Measurements from ENCODE around the gene RAB34. TPM values are rescaled to one million over a fixed set of nuclear protein-coding genes. Genes with fewer than 3 reads are reported as not detected.

RAB34 gene
- total and polyA plus RNA-seq, 7 experiments from 2014 or later = 11.0 to 50.2 (median 16.4) TPM

DNA sequence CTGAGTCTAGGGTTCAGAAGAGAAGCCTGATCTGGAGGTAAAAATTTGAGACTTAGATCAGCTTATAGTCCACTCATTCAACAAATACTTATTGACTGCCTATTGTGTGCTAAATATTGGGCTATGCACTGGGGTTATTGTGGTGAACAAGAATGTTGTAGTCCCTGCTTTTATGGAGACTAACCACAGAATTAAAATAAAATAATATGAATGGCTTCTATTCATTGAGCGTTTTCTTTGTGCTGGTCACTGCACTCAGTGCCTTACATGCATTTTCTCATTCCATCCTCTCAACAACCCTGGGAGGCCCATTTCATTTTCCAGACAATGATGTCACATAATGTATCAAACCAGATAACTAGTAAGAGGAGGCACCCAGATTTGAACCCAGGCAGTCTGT is 15.7 kb upstream of the RAB34 start:
- Histone ChIP-seq H3K27ac (ENCODE audit: low read depth, low read length) (no peak overlapping the region), H3K4me1 (ENCODE audit: control insufficient read depth in 2 of 2, insufficient read depth in 2 of 2, low read length in 2 of 2) (peaks cover 5 to 6% of the 10 kb centered on the region in 2 donors), H3K27me3 (ENCODE audit: control insufficient read depth in 2 of 2, insufficient read depth in 2 of 2, low read length in 2 of 2) (no peaks in the 10 kb centered on the region), H3K36me3 (ENCODE audit: control insufficient read depth in 2 of 3, insufficient read depth in 3 of 3, low read length in 3 of 3) (peaks cover 0 to 11% (median 0%) of the 10 kb centered on the region in 3 experiments), H3K9me3 (ENCODE audit: control insufficient read depth in 2 of 3, low read length in 3 of 3) (no peaks in the 10 kb centered on the region), H3K4me3 (ENCODE audit: low read length) (no peak overlapping the region)
- H3K4me3 Mint-ChIP-seq = no peak overlapping the region
- H3K36me3 Mint-ChIP-seq = peaks cover 0 to 8% (median 0%) of the 10 kb centered on the region in 5 donors
- H3K9me3 Mint-ChIP-seq = peaks cover 0 to 2% (median 0%) of the 10 kb centered on the region in 11 donors
- H3K27me3 Mint-ChIP-seq = no peaks in the 10 kb centered on the region
- no peak overlapping the region for H3K27ac Mint-ChIP-seq
- intact Hi-C loops (cut with micrococcal nuclease) = no loop called here
- peaks cover 3 to 19% (median 13%) of the 10 kb centered on the region in 7 donors for H3K4me1 Mint-ChIP-seq
- no peak for DNase-seq
- ATAC-seq = no peak
- ChIA-PET POLR2A (interaction anchor here (1.2 kb wide), 1 partner anchor 10 kb away, joined by 3 read pairs; no protein-coding TSS in a partner anchor), CTCF (no interaction called here)

DNA sequence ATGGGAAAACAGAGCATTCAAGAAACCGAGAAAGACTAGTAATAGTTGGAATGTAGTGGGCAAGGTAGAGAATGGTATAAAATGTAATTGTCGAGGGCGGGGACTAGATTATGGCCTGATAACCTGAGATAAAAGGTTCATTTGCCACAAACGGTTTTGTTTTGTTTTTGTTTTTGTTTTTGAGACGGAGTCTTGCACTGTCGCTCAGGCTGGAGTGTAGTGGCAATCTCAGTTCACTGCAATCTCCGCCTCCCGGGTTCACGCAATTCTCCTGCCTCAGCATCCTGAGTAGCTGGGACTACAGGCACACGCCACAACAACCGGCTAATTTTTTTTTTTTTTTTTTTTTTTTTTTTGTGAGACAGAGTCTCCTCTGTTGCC is 12.3 kb upstream of the RAB34 start:
- Mint-ChIP-seq H3K27me3 (no peaks in the 10 kb centered on the region), H3K9me3 (no peaks in the 10 kb centered on the region), H3K27ac (peak overlapping the region in 5 of 9 donors; percentile 7 to 36 (median 25)), H3K4me3 (no peak overlapping the region), H3K36me3 (peaks cover 0 to 4% (median 0%) of the 10 kb centered on the region in 5 donors), H3K4me1 (peaks cover 12 to 40% (median 31%) of the 10 kb centered on the region in 7 donors)
- DNase-seq = no peak
- H3K9me3 ChIP-seq (ENCODE audit: control insufficient read depth in 2 of 3, low read length in 3 of 3) = no peaks in the 10 kb centered on the region
- no peak overlapping the region for H3K27ac ChIP-seq (ENCODE audit: low read depth, low read length)
- POLR2A ChIA-PET = interaction anchor here (1.1 to 9.2 kb wide), 5 partner anchors 17 to 358 kb away, joined by 3 to 269 read pairs (median 3); partner anchors contain the start of genes PHF12 and TRAF4
- no peaks in the 10 kb centered on the region for H3K27me3 ChIP-seq (ENCODE audit: control insufficient read depth in 2 of 2, insufficient read depth in 2 of 2, low read length in 2 of 2)
- intact Hi-C loops (cut with micrococcal nuclease) = loop anchor here (2.0 to 10.0 kb wide), 5 partner anchors 83 to 562 kb away; partner anchors contain the start of genes BLTP2 (in 2 of the 2), IFT20 (in 1 of the 2), NUFIP2 (in 1 of the 2) and TNFAIP1 (in 1 of the 2)
- H3K36me3 ChIP-seq (ENCODE audit: control insufficient read depth in 2 of 3, insufficient read depth in 3 of 3, low read length in 3 of 3) = peaks cover 0 to 9% (median 0%) of the 10 kb centered on the region in 3 experiments
- H3K4me3 ChIP-seq (ENCODE audit: low read length) = no peak overlapping the region
- CTCF ChIA-PET = interaction anchor here (10.6 kb wide), 1 partner anchor 18 kb away, joined by 331 read pairs; the partner anchor contains the start of gene TRAF4
- ATAC-seq = no peak
- peaks cover 14 to 22% of the 10 kb centered on the region in 2 donors for H3K4me1 ChIP-seq (ENCODE audit: control insufficient read depth in 2 of 2, insufficient read depth in 2 of 2, low read length in 2 of 2)

DNA sequence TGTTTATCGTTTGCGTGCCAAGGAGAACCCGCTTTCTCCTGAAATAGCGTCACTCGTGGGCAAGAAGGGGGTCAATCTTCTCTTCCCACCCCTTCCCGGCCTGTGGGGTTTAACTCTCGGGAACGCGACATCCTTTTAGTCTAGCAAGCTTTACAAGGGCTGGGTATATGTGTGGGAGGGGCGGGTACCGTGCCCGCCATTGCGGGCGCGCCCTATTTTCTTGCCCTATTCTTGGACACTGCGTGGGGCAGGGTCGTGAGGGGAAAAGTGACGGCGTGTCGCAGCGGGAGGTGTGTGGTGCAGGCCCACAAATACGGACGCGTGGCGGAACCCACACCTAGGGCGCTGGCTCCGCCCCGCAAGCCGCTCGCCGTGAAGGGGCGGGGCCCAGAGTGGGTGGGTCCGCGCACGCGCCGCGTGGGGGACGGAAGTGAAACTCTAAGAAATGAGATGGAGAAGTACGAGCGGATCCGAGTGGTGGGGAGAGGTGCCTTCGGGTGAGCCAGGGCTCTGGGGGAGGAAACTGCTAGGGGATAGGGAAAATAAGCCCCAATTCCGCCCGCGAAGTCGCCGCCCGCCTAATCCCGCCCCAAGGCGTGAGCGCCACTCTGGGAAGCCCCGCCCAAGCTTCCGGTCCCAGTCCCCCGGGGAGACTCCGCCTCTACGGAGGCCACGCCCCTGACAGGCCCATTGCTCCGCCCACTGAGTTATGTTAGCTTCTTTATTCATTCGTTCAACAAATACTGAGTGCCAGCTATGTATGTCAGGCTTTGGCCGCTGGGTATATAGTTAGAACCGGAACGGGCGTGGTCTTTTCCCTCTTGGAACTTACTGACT is 10.9 kb upstream of the RAB34 start, which contains the start of gene NEK8:
NEK8 (plus strand) TSS at position 425 of the 837 bp plus-strand sequence; CDS start at position 451, 26 bp downstream.
- Histone ChIP-seq H3K4me3 (ENCODE audit: low read length) (peak within 1 kb of the TSS; percentile 83), H3K27ac (ENCODE audit: low read depth, low read length) (peak within 1 kb of the TSS; percentile 100), H3K36me3 (ENCODE audit: control insufficient read depth in 2 of 3, insufficient read depth in 3 of 3, low read length in 3 of 3) (peaks cover 0 to 16% (median 8%) of the 10 kb centered on the region in 3 experiments), H3K9me3 (ENCODE audit: control insufficient read depth in 2 of 3, low read length in 3 of 3) (no peaks in the 10 kb centered on the region), H3K27me3 (ENCODE audit: control insufficient read depth in 2 of 2, insufficient read depth in 2 of 2, low read length in 2 of 2) (no peaks in the 10 kb centered on the region), H3K4me1 (ENCODE audit: control insufficient read depth in 2 of 2, insufficient read depth in 2 of 2, low read length in 2 of 2) (peaks cover 14 to 22% of the 10 kb centered on the region in 2 donors)
- peak; percentile 83 for ATAC-seq
- no peaks in the 10 kb centered on the region for H3K27me3 Mint-ChIP-seq
- H3K9me3 Mint-ChIP-seq = no peaks in the 10 kb centered on the region
- peaks cover 2 to 15% (median 8%) of the 10 kb centered on the region in 5 donors for H3K36me3 Mint-ChIP-seq
- ChIA-PET CTCF (interaction anchor here (0.6 to 10.6 kb wide), 12 partner anchors 9 to 530 kb away, joined by 3 to 331 read pairs (median 4); partner anchors contain the start of genes FLOT2, RPL23A and TRAF4), POLR2A (interaction anchor here (0.6 to 9.2 kb wide), 16 partner anchors 9 to 356 kb away, joined by 3 to 269 read pairs (median 10); partner anchors contain the start of genes BLTP2, DHRS13, FLOT2 and PHF12)
- H3K27ac Mint-ChIP-seq = peak within 1 kb of the TSS; percentile 93 to 100 (median 98)
- intact Hi-C loops (cut with micrococcal nuclease) = loop anchor here (1.0 to 10.0 kb wide), 12 partner anchors 9 to 564 kb away; partner anchors contain the start of genes BLTP2 (in 2 of the 2), RPL23A (in 2 of the 2), DHRS13 (in 1 of the 2) and FAM222B (in 1 of the 2)
- peaks cover 12 to 52% (median 41%) of the 10 kb centered on the region in 7 donors for H3K4me1 Mint-ChIP-seq
- peak; percentile 95 to 99 (median 98) for DNase-seq
- H3K4me3 Mint-ChIP-seq = peak within 1 kb of the TSS; percentile 82 to 98 (median 96)

DNA sequence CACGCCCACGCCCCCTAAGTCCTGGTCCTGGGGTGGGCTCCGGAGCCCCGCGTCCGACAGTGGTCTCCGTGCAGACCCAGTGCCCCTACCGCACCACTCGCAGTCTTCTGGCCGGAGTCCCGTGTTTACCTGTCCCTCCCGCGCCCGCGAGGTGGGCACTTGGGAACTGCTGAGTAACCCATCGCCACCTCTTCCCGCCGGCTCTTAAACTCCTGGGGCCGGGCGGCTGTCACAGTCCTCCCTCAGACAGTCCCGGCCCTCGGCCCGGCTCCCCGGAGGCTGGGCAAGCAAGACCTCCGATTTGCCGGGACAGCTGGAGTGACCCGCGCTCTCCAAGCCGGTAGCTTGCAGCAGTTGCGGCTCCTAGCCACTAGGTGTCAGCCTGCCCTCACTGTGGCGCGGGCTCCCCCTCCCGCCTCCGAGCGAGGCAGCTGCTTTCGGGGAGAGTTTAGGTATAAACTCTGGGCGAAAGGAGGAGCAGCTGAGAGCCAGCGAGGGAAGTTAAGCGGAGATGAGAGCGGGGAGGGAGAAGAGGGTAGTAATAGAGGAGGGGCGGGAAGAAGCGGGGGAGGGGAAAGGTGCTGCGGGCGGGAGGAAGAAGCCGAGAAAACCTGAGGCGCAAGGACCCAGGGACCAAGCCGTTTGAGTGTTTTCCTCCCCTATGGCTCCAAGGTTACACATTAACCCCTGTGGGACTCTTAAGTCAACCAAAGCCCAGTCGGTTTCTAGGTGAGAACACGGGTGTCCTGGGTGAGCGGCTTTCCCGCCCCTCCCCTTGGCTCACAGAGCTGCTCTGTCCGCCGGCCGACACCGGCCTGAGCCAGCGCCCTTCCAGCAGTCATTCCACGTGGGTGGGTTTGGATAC is 9.2 kb upstream of the RAB34 start:
- H3K27me3 Mint-ChIP-seq = no peaks in the 10 kb centered on the region
- no peaks in the 10 kb centered on the region for H3K9me3 Mint-ChIP-seq
- Histone ChIP-seq H3K4me1 (ENCODE audit: control insufficient read depth in 2 of 2, insufficient read depth in 2 of 2, low read length in 2 of 2) (peaks cover 23 to 33% of the 10 kb centered on the region in 2 donors), H3K27me3 (ENCODE audit: control insufficient read depth in 2 of 2, insufficient read depth in 2 of 2, low read length in 2 of 2) (no peaks in the 10 kb centered on the region), H3K4me3 (ENCODE audit: low read length) (peak overlapping the region; percentile 83), H3K9me3 (ENCODE audit: control insufficient read depth in 2 of 3, low read length in 3 of 3) (no peaks in the 10 kb centered on the region), H3K27ac (ENCODE audit: low read depth, low read length) (peak overlapping the region; percentile 100), H3K36me3 (ENCODE audit: control insufficient read depth in 2 of 3, insufficient read depth in 3 of 3, low read length in 3 of 3) (peaks cover 13 to 33% (median 22%) of the 10 kb centered on the region in 3 experiments)
- CTCF ChIA-PET = interaction anchor here (0.6 to 10.6 kb wide), 42 partner anchors 7 to 1127 kb away, joined by 3 to 331 read pairs (median 4); partner anchors contain the start of genes FLOT2, PROCA1, RPL23A and SDF2
- H3K36me3 Mint-ChIP-seq = peaks cover 4 to 23% (median 11%) of the 10 kb centered on the region in 5 donors
- peak overlapping the region; percentile 93 to 100 (median 98) for H3K27ac Mint-ChIP-seq
- peak overlapping the region; percentile 82 to 98 (median 96) for H3K4me3 Mint-ChIP-seq
- POLR2A ChIA-PET = interaction anchor here (0.7 to 9.2 kb wide), 20 partner anchors 7 to 225 kb away, joined by 3 to 269 read pairs (median 8); partner anchors contain the start of genes BLTP2, DHRS13, FLOT2 and PHF12
- peak; percentile 79 to 93 (median 87) for DNase-seq
- peaks cover 12 to 62% (median 49%) of the 10 kb centered on the region in 7 donors for H3K4me1 Mint-ChIP-seq
- peak; percentile 65 for ATAC-seq
- intact Hi-C loops (cut with micrococcal nuclease) = loop anchor here (1.0 to 10.0 kb wide), 14 partner anchors 16 to 565 kb away; partner anchors contain the start of genes BLTP2 (in 1 of the 2), DHRS13 (in 1 of the 2), FAM222B (in 1 of the 2) and FLOT2 (in 1 of the 2)

DNA sequence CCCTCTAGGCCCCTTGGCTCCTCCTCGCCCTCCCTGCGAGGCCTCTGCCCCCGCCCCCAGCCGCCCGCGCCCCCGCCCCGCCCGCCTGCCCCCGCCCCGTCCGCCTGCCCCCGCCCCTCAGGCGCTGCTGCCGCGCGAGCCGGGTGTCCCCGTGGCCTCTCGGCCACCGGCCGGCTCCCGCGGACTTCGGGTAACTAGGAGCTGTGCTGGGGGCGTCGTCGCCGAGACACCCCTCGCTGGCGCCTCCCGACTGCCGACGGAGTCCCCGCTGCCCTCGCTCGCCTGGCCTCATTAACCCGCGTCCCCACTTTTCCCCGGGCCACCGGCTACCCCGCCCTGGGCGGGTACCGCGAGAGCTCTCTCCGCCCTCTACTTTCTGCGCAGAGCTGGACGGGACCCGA is 8.6 kb upstream of the RAB34 start, which contains the start of gene TLCD1:
TLCD1 (minus strand) TSS at position 8 of the 401 bp plus-strand sequence. CDS start 136 bp downstream, outside the sequence.
- ChIA-PET CTCF (interaction anchor here (0.6 to 10.6 kb wide), 30 partner anchors 9 to 1128 kb away, joined by 3 to 331 read pairs (median 4); partner anchors contain the start of genes FLOT2, PROCA1, SDF2 and SUPT6H), POLR2A (interaction anchor here (0.7 to 9.2 kb wide), 14 partner anchors 15 to 225 kb away, joined by 3 to 269 read pairs (median 9); partner anchors contain the start of genes BLTP2, DHRS13, FLOT2 and PHF12)
- H3K4me3 ChIP-seq (ENCODE audit: low read length) = peak within 1 kb of the TSS; percentile 83
- Mint-ChIP-seq H3K9me3 (no peaks in the 10 kb centered on the region), H3K36me3 (peaks cover 4 to 28% (median 11%) of the 10 kb centered on the region in 5 donors), H3K4me3 (peak within 1 kb of the TSS; percentile 82 to 98 (median 96)), H3K4me1 (peaks cover 12 to 65% (median 54%) of the 10 kb centered on the region in 7 donors), H3K27ac (peak within 1 kb of the TSS; percentile 93 to 100 (median 98)), H3K27me3 (no peaks in the 10 kb centered on the region)
- H3K9me3 ChIP-seq (ENCODE audit: control insufficient read depth in 2 of 3, low read length in 3 of 3) = no peaks in the 10 kb centered on the region
- intact Hi-C loops (cut with micrococcal nuclease) = loop anchor here (2.0 to 10.0 kb wide), 6 partner anchors 79 to 566 kb away; partner anchors contain the start of genes BLTP2 (in 1 of the 2), FAM222B (in 1 of the 2) and NUFIP2 (in 1 of the 2)
- H3K36me3 ChIP-seq (ENCODE audit: control insufficient read depth in 2 of 3, insufficient read depth in 3 of 3, low read length in 3 of 3) = peaks cover 18 to 39% (median 27%) of the 10 kb centered on the region in 3 experiments
- H3K27ac ChIP-seq (ENCODE audit: low read depth, low read length) = peak within 1 kb of the TSS; percentile 100
- no peaks in the 10 kb centered on the region for H3K27me3 ChIP-seq (ENCODE audit: control insufficient read depth in 2 of 2, insufficient read depth in 2 of 2, low read length in 2 of 2)
- DNase-seq (peak in 8 of 9 donors; percentile 31 to 83 (median 50)), ATAC-seq (peak; percentile 23)
- peaks cover 29 to 39% of the 10 kb centered on the region in 2 donors for H3K4me1 ChIP-seq (ENCODE audit: control insufficient read depth in 2 of 2, insufficient read depth in 2 of 2, low read length in 2 of 2)
